ENCODE results near the gene FCER2. TPM values are rescaled to one million over a fixed set of nuclear protein-coding genes. Genes with fewer than 3 reads are reported as not detected.

The FCER2 gene
- total RNA-seq, 1 experiment from 2014 or later = 0.15 TPM

- POLR2A ChIA-PET = no interaction called here
- CTCF ChIA-PET = interaction anchor here (0.6 kb wide), 1 partner anchor 14 kb away, joined by 3 read pairs; no protein-coding TSS in a partner anchor
- no TSS peak for BruUV-seq (replicated peaks)
Observed at GRCh38 chr19:7739211-7739755, 37.4 kb upstream of the FCER2 start.

GRCh38 chr19:7738023-7738422 lies 36.1 kb upstream of the FCER2 start:
- TF ChIP-seq TCF7L2 (IDR thresholded peaks at IDR 0.05; ENCODE audit: low read depth, low read length) (no peak), CTCF (IDR thresholded peaks at IDR 0.05) (no peak), SIN3A (IDR thresholded peaks at IDR 0.05; ENCODE audit: borderline replicate concordance, insufficient read depth, low read depth, low read length) (no peak), POLR2AphosphoS5 (IDR thresholded peaks at IDR 0.05; ENCODE audit: low read depth, low read length) (no peak), REST (IDR thresholded peaks at IDR 0.05; ENCODE audit: insufficient read depth in 1 of 2, low read depth in 2 of 2, low read length in 1 of 2) (no peak)
- CTCF ChIA-PET = no interaction called here
- no peaks in the 10 kb centered on the region for H3K9me3 ChIP-seq (ENCODE audit: control insufficient read depth, insufficient read depth, low read depth, low read length)
- in situ Hi-C loops (cut with HindIII; ENCODE audit: low pct_unique_long_range_greater_than_20kb, low sequenced_read_pairs) (no loop called here), intact Hi-C loops (cut with micrococcal nuclease; ENCODE audit: unreplicated experiment) (no loop called here)
- POLR2A ChIA-PET = no interaction called here
- no peak overlapping the region for H3K4me3 ChIP-seq (ENCODE audit: low read depth in 2 of 2, low read length in 2 of 2)
- BruUV-seq (replicated peaks) = no TSS peak
- no peaks in the 10 kb centered on the region for H3K27me3 ChIP-seq (ENCODE audit: control insufficient read depth, insufficient read depth, low read length)
- H3K4me1 ChIP-seq (ENCODE audit: control insufficient read depth, insufficient read depth, low read length) = no peaks in the 10 kb centered on the region
- H3K36me3 ChIP-seq (ENCODE audit: control insufficient read depth, insufficient read depth, low read length) = no peaks in the 10 kb centered on the region
- H3K27ac ChIP-seq (ENCODE audit: low read length) = no peak overlapping the region
- no peak for ATAC-seq
- no peak for DNase-seq (ENCODE audit: low read depth, low spot score)

More at GRCh38 chr19:7739211-7739755, 37.4 kb upstream of the FCER2 start:
- no peak for TF ChIP-seq TCF7L2 (IDR thresholded peaks at IDR 0.05; ENCODE audit: low read depth, low read length)
- no peak for TF ChIP-seq SIN3A (IDR thresholded peaks at IDR 0.05; ENCODE audit: borderline replicate concordance, insufficient read depth, low read depth, low read length)
- TF ChIP-seq CTCF (IDR thresholded peaks at IDR 0.05) = no peak
- no peak for TF ChIP-seq REST (IDR thresholded peaks at IDR 0.05; ENCODE audit: insufficient read depth in 1 of 2, low read depth in 2 of 2, low read length in 1 of 2)
- TF ChIP-seq POLR2AphosphoS5 (IDR thresholded peaks at IDR 0.05; ENCODE audit: low read depth, low read length) = no peak
- in situ Hi-C loops (cut with HindIII; ENCODE audit: low pct_unique_long_range_greater_than_20kb, low sequenced_read_pairs) = no loop called here
- DNase-seq (ENCODE audit: low read depth, low spot score) = no peak
- Histone ChIP-seq H3K36me3 (ENCODE audit: control insufficient read depth, insufficient read depth, low read length) (no peaks in the 10 kb centered on the region), H3K4me3 (ENCODE audit: low read depth in 2 of 2, low read length in 2 of 2) (no peak overlapping the region), H3K27me3 (ENCODE audit: control insufficient read depth, insufficient read depth, low read length) (no peaks in the 10 kb centered on the region), H3K27ac (ENCODE audit: low read length) (no peak overlapping the region), H3K9me3 (ENCODE audit: control insufficient read depth, insufficient read depth, low read depth, low read length) (no peaks in the 10 kb centered on the region), H3K4me1 (ENCODE audit: control insufficient read depth, insufficient read depth, low read length) (no peaks in the 10 kb centered on the region)
- intact Hi-C loops (cut with micrococcal nuclease; ENCODE audit: unreplicated experiment) = no loop called here
- no peak for ATAC-seq
